ENCODE data around the gene DGKI.

The DGKI gene

DNA sequence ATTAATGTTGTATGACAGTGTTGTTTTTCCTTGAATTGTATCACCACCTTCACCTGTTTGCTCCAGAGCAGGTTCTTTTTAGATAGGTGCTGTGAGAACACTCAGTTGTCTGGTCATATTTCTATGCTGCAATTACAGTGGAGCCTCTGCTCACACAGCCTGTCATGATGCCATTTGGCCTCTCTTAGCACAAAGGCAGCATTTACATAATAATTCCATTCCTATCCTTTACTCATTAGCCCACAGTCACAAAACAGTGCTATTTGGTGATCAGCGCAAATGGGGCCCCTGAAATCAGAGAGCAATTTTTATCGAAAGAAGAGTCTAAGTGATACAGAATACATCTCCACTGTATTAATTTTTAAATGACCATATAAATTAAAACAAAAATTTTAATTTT, 13.8 kb upstream of the DGKI start:
- Histone ChIP-seq H3K27me3 (replicated peaks) (no peaks in the 10 kb centered on the region), H3K36me3 (replicated peaks) (peaks cover 40% of the 10 kb centered on the region), H3K4me3 (ENCODE audit: low read depth, low read length) (no peak overlapping the region), H3K27ac (no peak overlapping the region)
- no peak for DNase-seq
- in situ Hi-C loops (cut with HindIII; ENCODE audit: low pct_ligation_motif_present, low sequenced_read_pairs): no loop called here
- TF ChIP-seq, protein P1, sequence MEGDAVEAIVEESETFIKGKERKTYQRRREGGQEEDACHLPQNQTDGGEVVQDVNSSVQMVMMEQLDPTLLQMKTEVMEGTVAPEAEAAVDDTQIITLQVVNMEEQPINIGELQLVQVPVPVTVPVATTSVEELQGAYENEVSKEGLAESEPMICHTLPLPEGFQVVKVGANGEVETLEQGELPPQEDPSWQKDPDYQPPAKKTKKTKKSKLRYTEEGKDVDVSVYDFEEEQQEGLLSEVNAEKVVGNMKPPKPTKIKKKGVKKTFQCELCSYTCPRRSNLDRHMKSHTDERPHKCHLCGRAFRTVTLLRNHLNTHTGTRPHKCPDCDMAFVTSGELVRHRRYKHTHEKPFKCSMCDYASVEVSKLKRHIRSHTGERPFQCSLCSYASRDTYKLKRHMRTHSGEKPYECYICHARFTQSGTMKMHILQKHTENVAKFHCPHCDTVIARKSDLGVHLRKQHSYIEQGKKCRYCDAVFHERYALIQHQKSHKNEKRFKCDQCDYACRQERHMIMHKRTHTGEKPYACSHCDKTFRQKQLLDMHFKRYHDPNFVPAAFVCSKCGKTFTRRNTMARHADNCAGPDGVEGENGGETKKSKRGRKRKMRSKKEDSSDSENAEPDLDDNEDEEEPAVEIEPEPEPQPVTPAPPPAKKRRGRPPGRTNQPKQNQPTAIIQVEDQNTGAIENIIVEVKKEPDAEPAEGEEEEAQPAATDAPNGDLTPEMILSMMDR (IDR thresholded peaks at IDR 0.05; ENCODE audit: low read depth, low read length, missing control alignments): no peak

DNA sequence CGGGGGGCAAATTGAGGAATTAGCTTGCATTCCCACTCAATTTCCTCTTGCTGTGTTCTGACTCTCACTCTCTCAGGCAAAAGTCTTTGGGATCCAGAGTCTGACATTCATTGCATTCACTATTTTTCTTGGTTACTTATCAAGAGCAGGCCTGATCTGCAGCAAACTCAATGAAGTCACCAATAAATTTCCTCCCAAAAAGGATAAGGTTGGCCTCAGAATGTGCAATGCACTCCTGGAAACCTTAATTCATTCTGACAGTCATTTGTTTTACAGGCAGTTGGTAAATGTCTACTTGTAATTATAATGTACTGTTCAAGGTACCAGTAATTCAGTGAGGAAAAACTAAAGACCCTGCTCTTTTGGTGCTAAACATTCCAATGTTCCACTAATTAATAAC, 6.3 kb upstream of the DGKI start:
- DNase-seq: no peak

DNA sequence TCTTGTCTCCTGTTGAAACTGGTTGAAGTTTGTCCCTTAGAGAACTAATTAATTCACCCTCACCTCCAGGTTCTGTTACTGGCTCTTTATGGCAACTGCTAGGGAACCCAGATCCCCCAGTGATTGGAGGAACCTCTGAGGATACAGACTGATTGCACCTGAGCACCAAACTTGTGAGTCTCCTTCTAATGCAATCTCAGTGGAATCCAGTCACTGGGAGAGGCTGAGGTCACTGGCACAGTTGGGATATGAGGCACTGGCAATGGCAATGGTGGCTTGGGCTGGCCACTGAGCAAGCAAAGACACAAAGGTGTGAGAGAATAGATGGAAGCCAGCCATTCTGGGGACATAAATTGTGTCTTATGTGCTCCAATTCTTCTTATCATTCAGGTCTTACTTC, 5.3 kb upstream of the DGKI start:
- no peak for DNase-seq
- Histone ChIP-seq H3K27ac (peak overlapping the region; percentile 61), H3K27me3 (replicated peaks) (no peaks in the 10 kb centered on the region), H3K4me3 (ENCODE audit: low read depth, low read length) (no peak overlapping the region), H3K36me3 (replicated peaks) (peaks cover 13% of the 10 kb centered on the region)
- in situ Hi-C loops (cut with HindIII; ENCODE audit: low pct_ligation_motif_present, low sequenced_read_pairs): no loop called here
- TF ChIP-seq, protein P1 (IDR thresholded peaks at IDR 0.05; ENCODE audit: low read depth, low read length, missing control alignments): no peak

More for the DNA sequence above, 6.3 kb upstream of the DGKI start:
- peaks cover 13% of the 10 kb centered on the region for H3K36me3 ChIP-seq (replicated peaks)
- no peak overlapping the region for H3K27ac ChIP-seq
- no peaks in the 10 kb centered on the region for H3K27me3 ChIP-seq (replicated peaks)
- no peak overlapping the region for H3K4me3 ChIP-seq (ENCODE audit: low read depth, low read length)
- in situ Hi-C loops (cut with HindIII; ENCODE audit: low pct_ligation_motif_present, low sequenced_read_pairs): no loop called here
- TF ChIP-seq, protein P1 (IDR thresholded peaks at IDR 0.05; ENCODE audit: low read depth, low read length, missing control alignments): no peak

DNA sequence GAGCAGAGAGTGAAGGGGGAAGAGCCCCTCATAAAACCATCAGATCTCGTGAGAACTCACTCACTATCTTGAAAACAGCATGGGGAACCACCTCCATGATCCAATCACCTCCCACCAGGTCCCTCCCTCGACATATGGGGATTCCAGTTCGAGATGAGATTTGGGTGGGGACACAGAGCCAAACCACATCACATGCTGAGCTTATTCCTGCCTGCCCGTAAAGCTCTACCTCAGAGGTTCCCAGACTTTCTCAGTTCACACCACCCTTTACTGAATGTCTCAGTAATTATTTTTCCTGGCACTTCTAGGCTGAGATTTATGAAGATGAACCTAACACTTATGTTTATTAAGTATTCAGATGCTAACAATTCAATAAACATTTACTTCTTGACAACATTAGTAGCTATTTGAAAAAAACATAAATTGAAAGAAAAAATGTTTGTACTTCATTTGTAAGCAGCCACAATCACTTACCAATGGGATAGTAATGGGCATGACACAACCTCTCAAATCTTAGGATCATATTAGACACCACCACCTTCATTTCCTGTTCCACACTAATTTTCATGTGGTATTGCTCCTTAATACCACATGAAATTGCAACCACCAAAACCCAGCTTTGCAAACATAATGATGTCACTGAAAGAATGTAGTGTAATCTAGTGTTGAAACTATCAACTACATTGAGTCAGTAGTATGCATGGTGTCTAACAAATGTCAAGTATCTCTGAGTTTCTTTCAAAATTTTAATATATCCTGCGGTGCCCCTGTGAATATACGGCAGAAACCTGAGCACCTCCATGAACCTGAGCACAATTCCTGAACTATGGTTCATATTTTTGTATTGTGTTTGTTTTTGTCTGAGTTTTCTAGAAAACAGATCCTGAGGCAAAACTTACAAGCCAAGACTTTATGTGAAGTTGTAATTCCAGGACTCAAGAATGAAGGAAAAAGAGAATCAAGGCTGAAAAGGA, 4.5 kb upstream of the DGKI start:
- Histone ChIP-seq H3K4me3 (ENCODE audit: low read depth, low read length) (no peak overlapping the region), H3K27ac (peak overlapping the region; percentile 61), H3K27me3 (replicated peaks) (no peaks in the 10 kb centered on the region), H3K36me3 (replicated peaks) (peaks cover 13% of the 10 kb centered on the region)
- TF ChIP-seq, protein P1 (IDR thresholded peaks at IDR 0.05; ENCODE audit: low read depth, low read length, missing control alignments): no peak
- DNase-seq: no peak
- in situ Hi-C loops (cut with HindIII; ENCODE audit: low pct_ligation_motif_present, low sequenced_read_pairs): no loop called here

DNA sequence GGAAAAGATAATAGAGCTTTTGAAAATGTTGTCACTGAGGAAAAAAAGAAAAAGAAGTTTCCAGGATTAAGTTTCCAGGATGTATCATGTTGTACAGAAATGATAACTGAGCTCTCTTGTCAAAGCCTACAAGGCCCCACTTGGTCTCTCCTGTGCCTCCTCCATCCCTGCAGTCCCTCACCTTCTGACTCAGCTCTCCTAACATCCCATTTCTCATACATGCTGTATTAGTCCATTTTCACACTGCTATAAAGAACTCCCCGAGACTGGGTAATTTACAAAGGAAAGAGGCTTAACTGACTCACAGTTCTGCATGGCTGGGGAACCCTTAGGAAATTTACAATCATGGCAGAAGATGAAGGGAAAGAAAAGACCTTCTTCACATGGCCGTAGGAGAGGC, 3.8 kb upstream of the DGKI start:
- Histone ChIP-seq H3K27ac (peak overlapping the region; percentile 61), H3K4me3 (ENCODE audit: low read depth, low read length) (no peak overlapping the region), H3K27me3 (replicated peaks) (no peaks in the 10 kb centered on the region), H3K36me3 (replicated peaks) (peaks cover 12% of the 10 kb centered on the region)
- TF ChIP-seq, protein P1 (IDR thresholded peaks at IDR 0.05; ENCODE audit: low read depth, low read length, missing control alignments): no peak
- in situ Hi-C loops (cut with HindIII; ENCODE audit: low pct_ligation_motif_present, low sequenced_read_pairs): no loop called here
- DNase-seq: peak; percentile 31

Measured in brain microvascular endothelial cell (primary cell).